HG02642 (cell line): ENCODE measurements around the gene MTA1.
A peak's percentile ranks its signal among the peaks of the same experiment; 100 is the strongest.

Source experiments
- ATAC-seq: cut with Tn5 transposase; IDR thresholded peaks from one replicate; pipeline ENCODE4 v1.9.1; 2021; ENCODE audit warnings: mild to moderate bottlenecking; ENCODE audit not compliant: unreplicated experiment, poor library complexity

Gene MTA1

GRCh38 chr14:105471823-105472485 is 52.3 kb downstream of the MTA1 start:
- ATAC-seq: no peak

GRCh38 chr14:105472486-105472991 is 52.9 kb downstream of the MTA1 start:
- no peak for ATAC-seq

- no peak for ATAC-seq
Observed at GRCh38 chr14:105473033-105473676, 53.5 kb downstream of the MTA1 start.

GRCh38 chr14:105473677-105474482 is 54.3 kb downstream of the MTA1 start:
- no peak for ATAC-seq

GRCh38 chr14:105474483-105475268 is 55.0 kb downstream of the MTA1 start, which contains the start of gene CRIP2:
TSS of gene CRIP2 (plus strand) at chr14:105474821. CDS start at chr14:105474863, 42 bp downstream.
- ATAC-seq: no peak

- no peak for ATAC-seq
Observed at GRCh38 chr14:105475269-105476096, 55.9 kb downstream of the MTA1 start.

- ATAC-seq: no peak
Observed at GRCh38 chr14:105476097-105476830, 56.6 kb downstream of the MTA1 start.

- ATAC-seq: no peak
Observed at GRCh38 chr14:105476831-105477659, 57.4 kb downstream of the MTA1 start.

- no peak for ATAC-seq
Observed at GRCh38 chr14:105477660-105478397, 58.2 kb downstream of the MTA1 start.

- ATAC-seq: no peak
Observed at GRCh38 chr14:105478398-105479251, 59.0 kb downstream of the MTA1 start.

- ATAC-seq: no peak
Observed at GRCh38 chr14:105479431-105480158, 60.0 kb downstream of the MTA1 start.

GRCh38 chr14:105480199-105480746 is 60.6 kb downstream of the MTA1 start:
- no peak for ATAC-seq

- peak; percentile 50 for ATAC-seq
Observed at GRCh38 chr14:105480807-105481801, 61.5 kb downstream of the MTA1 start.

GRCh38 chr14:105481886-105482457 is 62.3 kb downstream of the MTA1 start:
- ATAC-seq: peak; percentile 48
